H9 (cell line): ENCODE data around the gene GCAT. TPM values are rescaled to one million over a fixed set of nuclear protein-coding genes. Genes with fewer than 3 reads are reported as not detected.

Source experiments
- DNase-seq: peaks from one replicate; pipeline ENCODE4 v3.0.0-alpha.2; 2017
- H2AFZ ChIP-seq: one replicate; pipeline ENCODE4 v1.6.1; 2013; ENCODE audit warnings: mild to moderate bottlenecking, low read length, control low read depth, moderate library complexity
- H2AK5ac ChIP-seq: 2 replicates; pipeline ENCODE4 v1.6.1; 2013; ENCODE audit warnings: low read length, control low read depth, mixed read lengths; ENCODE audit not compliant: insufficient read length
- H2BK120ac ChIP-seq: one replicate; pipeline ENCODE4 v1.6.1; 2013; ENCODE audit warnings: low read depth, mild to moderate bottlenecking, low read length, control low read depth, inconsistent platforms; ENCODE audit not compliant: poor library complexity, severe bottlenecking
- H2BK12ac ChIP-seq: 2 replicates; pipeline ENCODE4 v1.6.1; 2013; ENCODE audit warnings: low read length, control low read depth, mixed read lengths, low read depth; ENCODE audit not compliant: insufficient read length
- H2BK15ac ChIP-seq: 2 replicates; pipeline ENCODE4 v1.6.1; 2013; ENCODE audit warnings: low read depth, low read length, control low read depth
- H2BK20ac ChIP-seq: one replicate; pipeline ENCODE4 v1.6.1; 2013; ENCODE audit warnings: low read depth, mild to moderate bottlenecking, low read length, control low read depth, inconsistent platforms; ENCODE audit not compliant: poor library complexity, severe bottlenecking
- H2BK5ac ChIP-seq: 2 replicates; pipeline ENCODE4 v1.6.1; 2013; ENCODE audit warnings: low read length, control low read depth, mixed read lengths; ENCODE audit not compliant: insufficient read length
- H3K14ac ChIP-seq: 2 replicates; pipeline ENCODE4 v1.6.1; 2013; ENCODE audit warnings: low read length, control low read depth; ENCODE audit not compliant: insufficient read depth
- H3K18ac ChIP-seq: 2 replicates; pipeline ENCODE4 v1.6.1; 2013; ENCODE audit warnings: low read depth, mild to moderate bottlenecking, mixed read lengths, low read length, control low read depth; ENCODE audit not compliant: insufficient read length
- H3K23ac ChIP-seq: 2 replicates; pipeline ENCODE4 v1.6.1; 2013; ENCODE audit warnings: low read length, control low read depth, mixed read lengths, low read depth; ENCODE audit not compliant: insufficient read length
- H3K23me2 ChIP-seq: 2 replicates; pipeline ENCODE4 v1.6.1; 2013; ENCODE audit warnings: low read depth, mild to moderate bottlenecking, mixed read lengths, low read length, control low read depth; ENCODE audit not compliant: insufficient read length, poor library complexity, severe bottlenecking
- H3K27ac ChIP-seq: 2 replicates; pipeline ENCODE4 v1.5.1; 2013; ENCODE audit warnings: low read length, control low read depth, mixed read lengths, low read depth; ENCODE audit not compliant: insufficient read length
- H3K27me3 ChIP-seq: 2 replicates; pipeline ENCODE4 v1.6.1; 2013; ENCODE audit warnings: low read length, control low read depth, inconsistent platforms; ENCODE audit not compliant: insufficient read depth
- H3K4ac ChIP-seq: 2 replicates; pipeline ENCODE4 v1.6.1; 2013; ENCODE audit warnings: low read depth, mild to moderate bottlenecking, control low read depth, inconsistent platforms, low read length, moderate library complexity
- H3K4me1 ChIP-seq: 2 replicates; pipeline ENCODE4 v1.6.1; 2013; ENCODE audit warnings: low read length, control low read depth, inconsistent platforms; ENCODE audit not compliant: insufficient read depth
- H3K4me2 ChIP-seq: 2 replicates; pipeline ENCODE4 v1.6.1; 2013; ENCODE audit warnings: low read length, control low read depth, mixed read lengths; ENCODE audit not compliant: insufficient read length, insufficient read depth
- H3K56ac ChIP-seq: 2 replicates; pipeline ENCODE4 v1.6.1; 2013; ENCODE audit warnings: low read depth, mild to moderate bottlenecking, mixed read lengths, low read length, control low read depth; ENCODE audit not compliant: insufficient read length
- H3K79me1 ChIP-seq: 2 replicates; pipeline ENCODE4 v1.6.1; 2013; ENCODE audit warnings: low read depth, mild to moderate bottlenecking, moderate library complexity, low read length, control low read depth, inconsistent platforms; ENCODE audit not compliant: insufficient read depth, poor library complexity, severe bottlenecking
- H3K79me2 ChIP-seq: 2 replicates; pipeline ENCODE4 v1.6.1; 2013; ENCODE audit warnings: low read length, control low read depth, inconsistent platforms; ENCODE audit not compliant: insufficient read depth
- H3K9ac ChIP-seq: 2 replicates; pipeline ENCODE4 v1.6.1; 2013; ENCODE audit warnings: low read length, control low read depth, mixed read lengths; ENCODE audit not compliant: insufficient read length; ENCODE audit errors: extremely low read depth
- H3K9me3 ChIP-seq: one replicate; pipeline ENCODE4 v1.6.1; 2013; ENCODE audit warnings: low read depth, low read length, inconsistent platforms; ENCODE audit not compliant: control insufficient read depth
- H3T11ph ChIP-seq: one replicate; pipeline ENCODE4 v1.6.1; 2013; ENCODE audit warnings: mild to moderate bottlenecking, low read length, control low read depth, inconsistent platforms
- H4K20me1 ChIP-seq: one replicate; pipeline ENCODE4 v1.6.1; 2013; ENCODE audit not compliant: control insufficient read depth, insufficient read length, insufficient read depth
- H4K5ac ChIP-seq: 2 replicates; pipeline ENCODE4 v1.6.1; 2013; ENCODE audit warnings: low read depth, mild to moderate bottlenecking, mixed read lengths, low read length, control low read depth; ENCODE audit not compliant: insufficient read length
- H4K8ac ChIP-seq: replicated peaks from 2 replicates; pipeline ENCODE4 v1.6.1; 2013; ENCODE audit warnings: low read length, control low read depth, mixed read lengths, low read depth; ENCODE audit not compliant: insufficient read length
- H4K91ac ChIP-seq: 2 replicates; pipeline ENCODE4 v1.6.1; 2013; ENCODE audit warnings: low read depth, mild to moderate bottlenecking, moderate library complexity, mixed read lengths, low read length, control low read depth; ENCODE audit not compliant: insufficient read length
- H3K27ac Mint-ChIP-seq, 3 experiments: 2 replicates in 2 of 3; 3 replicates in 1 of 3; pipeline ENCODE4 v1.8.0; 2020 to 2021; ENCODE audit warnings: mixed read lengths in 3 of 3, mild to moderate bottlenecking in 1 of 3, moderate library complexity in 1 of 3
- H3K27me3 Mint-ChIP-seq: 2 replicates; pipeline ENCODE4 v1.8.0; 2021; ENCODE audit warnings: low read depth, mild to moderate bottlenecking, moderate library complexity, mixed read lengths
- H3K36me3 Mint-ChIP-seq, 3 experiments: 2 replicates in 2 of 3; 3 replicates in 1 of 3; pipeline ENCODE4 v1.8.0; 2020 to 2021; ENCODE audit warnings: low read depth in 3 of 3, mixed read lengths in 3 of 3; ENCODE audit not compliant: insufficient read depth in 1 of 3
- H3K4me1 Mint-ChIP-seq, 2 experiments: 2 replicates each; pipeline ENCODE4 v1.8.0; 2020; ENCODE audit warnings: mixed read lengths in 2 of 2
- H3K4me3 Mint-ChIP-seq, 2 experiments: 2 replicates in 1 of 2; 3 replicates in 1 of 2; pipeline ENCODE4 v1.8.0; 2020 to 2021; ENCODE audit warnings: mild to moderate bottlenecking in 2 of 2, mixed read lengths in 2 of 2, moderate library complexity in 1 of 2
- H3K9me3 Mint-ChIP-seq, 2 experiments: 2 replicates in 1 of 2; 3 replicates in 1 of 2; pipeline ENCODE4 v1.8.0; 2020; ENCODE audit warnings: mild to moderate bottlenecking in 2 of 2, mixed read lengths in 2 of 2, moderate library complexity in 1 of 2
- WGBS: extraction: QIAGEN DNeasy Blood & Tissue Kit; methylation state at CpG from one replicate; pipeline ENCODE4 v1.1.7; 2013; ENCODE audit warnings: missing lambda C conversion rate, low lambda C conversion rate, mixed read lengths; ENCODE audit not compliant: insufficient read length; ENCODE audit errors: extremely low coverage; 5-methylcytosine and 5-hydroxymethylcytosine counted together
- total RNA-seq: library from RNA; stranded (reverse); gene quantifications from 2 replicates; pipeline ENCODE4 v1.2.1, GENCODE V29; 2021
- TF ChIP-seq, protein P1 (sequence below): fragments of 200-600 bp; sonication (generic); conservative IDR thresholded peaks from 3 replicates; pipeline ENCODE4 v1.8.0; 2021; ENCODE audit warnings: antibody characterized with exemption, mild to moderate bottlenecking

GCAT gene
- total RNA-seq, 1 experiment from 2014 or later, result 26.9 TPM

DNA sequence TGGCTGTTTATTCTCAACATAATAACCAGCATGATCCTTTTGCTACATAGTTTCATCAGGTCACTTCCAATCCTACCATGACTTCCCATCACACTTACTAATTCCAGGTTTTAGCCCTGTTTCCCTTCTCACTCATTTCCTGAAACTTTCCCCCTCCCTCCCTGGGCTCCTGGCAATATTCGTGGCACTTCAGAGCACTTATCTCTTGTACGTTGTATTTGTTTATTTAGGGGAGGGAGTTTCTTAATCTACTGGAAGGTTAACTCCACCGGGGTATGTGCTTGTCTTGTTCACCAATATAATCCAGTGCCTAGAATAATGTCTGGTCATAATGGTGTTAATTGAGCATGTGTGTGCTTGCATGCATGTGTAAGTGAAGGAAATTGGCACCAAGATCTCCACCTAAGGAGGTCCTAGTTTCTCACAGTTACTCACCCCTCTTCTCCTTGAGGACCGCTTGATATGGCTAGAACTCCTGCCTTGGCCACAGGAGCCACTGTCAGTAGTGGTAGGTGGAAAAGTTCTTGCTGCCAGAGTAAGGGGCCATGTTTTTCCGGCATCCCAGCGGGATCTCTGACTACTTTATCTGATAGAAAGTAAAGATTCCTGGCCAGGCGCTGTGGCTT lies 53.2 kb downstream of the GCAT start:
- peaks cover 58 to 96% (median 89%) of the 10 kb centered on the region in 3 experiments for H3K36me3 Mint-ChIP-seq
- Histone ChIP-seq H3K4ac (no peak overlapping the region), H2BK12ac (no peak overlapping the region), H4K20me1 (no peaks in the 10 kb centered on the region), H2AFZ (no peak overlapping the region), H3K79me1 (peaks cover 4% of the 10 kb centered on the region), H3K23me2 (no peaks in the 10 kb centered on the region), H3K56ac (no peak overlapping the region), H3K27me3 (no peaks in the 10 kb centered on the region), H3K9ac (no peak overlapping the region), H2AK5ac (no peak overlapping the region), H3K4me2 (no peak overlapping the region), H3K14ac (no peak overlapping the region), H3K79me2 (no peaks in the 10 kb centered on the region), H3K23ac (no peak overlapping the region), H4K8ac (no peak overlapping the region), H4K5ac (no peak overlapping the region), H3T11ph (no peak overlapping the region), H2BK20ac (no peak overlapping the region), H3K18ac (no peak overlapping the region), H3K27ac (no peak overlapping the region), H2BK15ac (no peak overlapping the region), H2BK120ac (no peak overlapping the region), H3K9me3 (no peaks in the 10 kb centered on the region), H3K4me1 (no peaks in the 10 kb centered on the region), H2BK5ac (no peak overlapping the region), H4K91ac (no peak overlapping the region)
- H3K27ac Mint-ChIP-seq, result peak overlapping the region in 1 of 3 experiments; percentile 38; a peak in 2 of 7 replicates
- WGBS, result no CpG with 5 or more reads among the region's 7 CpGs
- DNase-seq, result no peak
- peaks cover 4 to 10% of the 10 kb centered on the region in 2 experiments; a peak in 3 of 4 replicates for H3K4me1 Mint-ChIP-seq
- no peaks in the 10 kb centered on the region for H3K9me3 Mint-ChIP-seq
- TF ChIP-seq, protein P1, sequence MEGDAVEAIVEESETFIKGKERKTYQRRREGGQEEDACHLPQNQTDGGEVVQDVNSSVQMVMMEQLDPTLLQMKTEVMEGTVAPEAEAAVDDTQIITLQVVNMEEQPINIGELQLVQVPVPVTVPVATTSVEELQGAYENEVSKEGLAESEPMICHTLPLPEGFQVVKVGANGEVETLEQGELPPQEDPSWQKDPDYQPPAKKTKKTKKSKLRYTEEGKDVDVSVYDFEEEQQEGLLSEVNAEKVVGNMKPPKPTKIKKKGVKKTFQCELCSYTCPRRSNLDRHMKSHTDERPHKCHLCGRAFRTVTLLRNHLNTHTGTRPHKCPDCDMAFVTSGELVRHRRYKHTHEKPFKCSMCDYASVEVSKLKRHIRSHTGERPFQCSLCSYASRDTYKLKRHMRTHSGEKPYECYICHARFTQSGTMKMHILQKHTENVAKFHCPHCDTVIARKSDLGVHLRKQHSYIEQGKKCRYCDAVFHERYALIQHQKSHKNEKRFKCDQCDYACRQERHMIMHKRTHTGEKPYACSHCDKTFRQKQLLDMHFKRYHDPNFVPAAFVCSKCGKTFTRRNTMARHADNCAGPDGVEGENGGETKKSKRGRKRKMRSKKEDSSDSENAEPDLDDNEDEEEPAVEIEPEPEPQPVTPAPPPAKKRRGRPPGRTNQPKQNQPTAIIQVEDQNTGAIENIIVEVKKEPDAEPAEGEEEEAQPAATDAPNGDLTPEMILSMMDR, result no peak
- no peaks in the 10 kb centered on the region for H3K27me3 Mint-ChIP-seq
- H3K4me3 Mint-ChIP-seq, result no peak overlapping the region
